ENCODE data around the gene IRF6. TPM values are rescaled to one million over a fixed set of nuclear protein-coding genes. Genes with fewer than 3 reads are reported as not detected.

Gene IRF6
- total RNA-seq, 1 donor from 2014 or later, result 21.2 TPM

GRCh38 chr1:209747580-209748262 lies 58.2 kb downstream of the IRF6 start:
- DNase-seq (ENCODE audit: low read depth) (peak; percentile 79), FAIRE-seq (no peak)
- Mint-ChIP-seq H3K4me3 (ENCODE audit: unreplicated experiment) (peak overlapping the region; percentile 73), H3K36me3 (ENCODE audit: low read depth, unreplicated experiment) (no peaks in the 10 kb centered on the region), H3K4me1 (ENCODE audit: low read depth, unreplicated experiment) (no peaks in the 10 kb centered on the region), H3K27ac (ENCODE audit: unreplicated experiment) (peak overlapping the region; percentile 55), H3K27me3 (ENCODE audit: low read depth, unreplicated experiment) (peaks cover 9% of the 10 kb centered on the region), H3K9me3 (ENCODE audit: unreplicated experiment) (no peaks in the 10 kb centered on the region)
- Histone ChIP-seq H2AFZ (ENCODE audit: low read depth, low read length) (peak overlapping the region; percentile 53), H3K4me1 (ENCODE audit: insufficient read depth, low read length) (peaks cover 10% of the 10 kb centered on the region), H3K4me3 (ENCODE audit: insufficient read depth, low read depth, low read length) (peak overlapping the region; percentile 3), H3K36me3 (ENCODE audit: insufficient read depth, low read length) (no peaks in the 10 kb centered on the region), H3K27me3 (ENCODE audit: insufficient read depth, low read length) (no peaks in the 10 kb centered on the region), H3K79me2 (ENCODE audit: insufficient read depth, low read length) (no peaks in the 10 kb centered on the region), H3K4me2 (ENCODE audit: low read length) (peak overlapping the region; percentile 72), H3K27ac (ENCODE audit: low read depth, low read length) (no peak overlapping the region), H3K9ac (ENCODE audit: low read length) (peak overlapping the region; percentile 14), H4K20me1 (ENCODE audit: insufficient read depth, low read length) (no peaks in the 10 kb centered on the region), H3K9me3 (ENCODE audit: insufficient read depth, low read depth, low read length) (no peaks in the 10 kb centered on the region)
- peak; percentile 73 for TF ChIP-seq CTCF (IDR thresholded peaks at IDR 0.05; ENCODE audit: insufficient read depth, low read depth, low read length)
- no peak for TF ChIP-seq EZH2 (IDR thresholded peaks at IDR 0.05; ENCODE audit: insufficient read depth, low read length)

GRCh38 chr1:209746451-209747165 lies 59.3 kb downstream of the IRF6 start:
- H3K27me3 Mint-ChIP-seq (ENCODE audit: low read depth, unreplicated experiment), result peaks cover 18% of the 10 kb centered on the region
- Histone ChIP-seq H3K27ac (ENCODE audit: low read depth, low read length) (no peak overlapping the region), H4K20me1 (ENCODE audit: insufficient read depth, low read length) (no peaks in the 10 kb centered on the region), H3K9me3 (ENCODE audit: insufficient read depth, low read depth, low read length) (no peaks in the 10 kb centered on the region), H3K4me1 (ENCODE audit: insufficient read depth, low read length) (peaks cover 16% of the 10 kb centered on the region), H3K36me3 (ENCODE audit: insufficient read depth, low read length) (no peaks in the 10 kb centered on the region), H3K4me2 (ENCODE audit: low read length) (no peak overlapping the region), H3K9ac (ENCODE audit: low read length) (no peak overlapping the region), H3K27me3 (ENCODE audit: insufficient read depth, low read length) (no peaks in the 10 kb centered on the region), H2AFZ (ENCODE audit: low read depth, low read length) (no peak overlapping the region), H3K79me2 (ENCODE audit: insufficient read depth, low read length) (no peaks in the 10 kb centered on the region), H3K4me3 (ENCODE audit: insufficient read depth, low read depth, low read length) (no peak overlapping the region)
- H3K4me1 Mint-ChIP-seq (ENCODE audit: low read depth, unreplicated experiment), result no peaks in the 10 kb centered on the region
- FAIRE-seq (no peak), DNase-seq (ENCODE audit: low read depth) (no peak)
- H3K9me3 Mint-ChIP-seq (ENCODE audit: unreplicated experiment), result peaks cover 2% of the 10 kb centered on the region
- no peak overlapping the region for H3K4me3 Mint-ChIP-seq (ENCODE audit: unreplicated experiment)
- no peak overlapping the region for H3K27ac Mint-ChIP-seq (ENCODE audit: unreplicated experiment)
- TF ChIP-seq EZH2 (IDR thresholded peaks at IDR 0.05; ENCODE audit: insufficient read depth, low read length) (no peak), CTCF (IDR thresholded peaks at IDR 0.05; ENCODE audit: insufficient read depth, low read depth, low read length) (no peak)
- H3K36me3 Mint-ChIP-seq (ENCODE audit: low read depth, unreplicated experiment), result no peaks in the 10 kb centered on the region

- no peaks in the 10 kb centered on the region for H3K27me3 ChIP-seq (ENCODE audit: insufficient read depth, low read length)
- no peak overlapping the region for H3K27ac Mint-ChIP-seq (ENCODE audit: unreplicated experiment)
- no peak overlapping the region for H3K4me3 Mint-ChIP-seq (ENCODE audit: unreplicated experiment)
- no peaks in the 10 kb centered on the region for H3K79me2 ChIP-seq (ENCODE audit: insufficient read depth, low read length)
- H3K4me1 ChIP-seq (ENCODE audit: insufficient read depth, low read length), result peaks cover 16% of the 10 kb centered on the region
- TF ChIP-seq CTCF (IDR thresholded peaks at IDR 0.05; ENCODE audit: insufficient read depth, low read depth, low read length) (no peak), EZH2 (IDR thresholded peaks at IDR 0.05; ENCODE audit: insufficient read depth, low read length) (no peak)
- peak overlapping the region; percentile 3 for H3K27ac ChIP-seq (ENCODE audit: low read depth, low read length)
- DNase-seq (ENCODE audit: low read depth) (peak; percentile 67), FAIRE-seq (peak; percentile 9)
- H3K36me3 ChIP-seq (ENCODE audit: insufficient read depth, low read length), result no peaks in the 10 kb centered on the region
- no peaks in the 10 kb centered on the region for H3K36me3 Mint-ChIP-seq (ENCODE audit: low read depth, unreplicated experiment)
- H3K27me3 Mint-ChIP-seq (ENCODE audit: low read depth, unreplicated experiment), result peaks cover 27% of the 10 kb centered on the region
- no peaks in the 10 kb centered on the region for H3K4me1 Mint-ChIP-seq (ENCODE audit: low read depth, unreplicated experiment)
- H2AFZ ChIP-seq (ENCODE audit: low read depth, low read length), result no peak overlapping the region
- H4K20me1 ChIP-seq (ENCODE audit: insufficient read depth, low read length), result no peaks in the 10 kb centered on the region
- H3K4me3 ChIP-seq (ENCODE audit: insufficient read depth, low read depth, low read length), result no peak overlapping the region
- no peaks in the 10 kb centered on the region for H3K9me3 ChIP-seq (ENCODE audit: insufficient read depth, low read depth, low read length)
- peaks cover 2% of the 10 kb centered on the region for H3K9me3 Mint-ChIP-seq (ENCODE audit: unreplicated experiment)
- no peak overlapping the region for H3K9ac ChIP-seq (ENCODE audit: low read length)
- H3K4me2 ChIP-seq (ENCODE audit: low read length), result no peak overlapping the region
These were observed 62.8 kb downstream of the IRF6 start for GRCh38 chr1:209743145-209743482.
